Skeletal muscle cell (primary cell): ENCODE results near the gene MYOZ3.

Experiments used
- DNase-seq: peaks from one replicate; pipeline ENCODE4 v3.0.0-alpha.2; 2010; ENCODE audit warnings: low read depth
- H3K4me3 ChIP-seq: 2 replicates; pipeline ENCODE4 v1.5.1; 2011; ENCODE audit warnings: low read depth, mild to moderate bottlenecking, control low read depth, low read length, moderate library complexity

The MYOZ3 gene

DNA sequence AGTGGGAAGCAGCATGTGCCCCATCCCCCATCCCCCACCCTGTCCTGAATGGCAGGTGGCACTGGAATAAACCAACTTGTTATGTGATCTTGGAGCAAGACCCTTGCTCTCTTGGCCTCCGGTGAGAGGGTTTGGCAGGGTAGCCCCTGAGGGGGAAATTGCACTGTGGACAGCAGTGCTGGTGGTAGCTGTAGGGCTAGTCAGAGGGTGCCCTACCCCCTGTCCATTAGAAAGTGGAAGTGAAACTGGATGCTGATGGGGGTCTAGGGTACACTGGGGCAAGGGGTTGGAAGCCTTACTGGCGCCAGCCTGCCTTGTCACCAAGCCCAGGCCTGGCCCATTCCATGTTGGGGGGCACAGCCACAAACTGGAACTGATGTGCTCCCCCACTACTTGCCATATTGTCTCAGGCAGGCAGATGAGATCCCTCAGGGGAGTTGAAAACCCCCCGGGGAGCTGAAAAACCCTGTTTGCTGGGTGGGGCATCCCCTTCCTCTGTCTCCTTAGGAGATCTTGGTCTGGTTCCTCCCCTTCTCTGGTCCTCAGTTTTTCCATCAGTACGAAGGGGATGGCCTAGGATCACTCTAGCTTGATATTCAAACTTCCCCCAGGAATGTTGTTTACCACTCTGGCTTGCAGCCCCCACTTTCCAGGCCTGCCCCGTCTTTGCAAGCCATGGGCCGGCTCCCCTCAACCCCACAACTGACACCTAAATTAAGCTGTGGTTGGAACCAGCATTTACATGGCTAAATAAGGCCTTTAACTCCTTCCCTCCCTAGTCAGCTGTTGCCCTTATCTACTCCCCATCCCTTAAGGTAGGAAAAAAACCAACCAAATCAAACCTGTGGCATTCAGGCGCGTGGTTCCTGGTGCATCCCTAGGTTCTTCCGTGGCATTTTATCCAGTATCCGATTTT, 35.0 kb upstream of the MYOZ3 start:
- H3K4me3 ChIP-seq = no peak overlapping the region
- no peak for DNase-seq

GRCh38 chr5:150626853-150627276, 34.2 kb upstream of the MYOZ3 start:
- no peak overlapping the region for H3K4me3 ChIP-seq
- no peak for DNase-seq

- H3K4me3 ChIP-seq = no peak overlapping the region
- DNase-seq = no peak
Observed at GRCh38 chr5:150627731-150628545, 33.1 kb upstream of the MYOZ3 start.

- no peak overlapping the region for H3K4me3 ChIP-seq
- DNase-seq = no peak
Observed at GRCh38 chr5:150628936-150629485, 32.0 kb upstream of the MYOZ3 start.

- no peak for DNase-seq
- no peak overlapping the region for H3K4me3 ChIP-seq
Observed at GRCh38 chr5:150630016-150630415, 31.0 kb upstream of the MYOZ3 start.

DNA sequence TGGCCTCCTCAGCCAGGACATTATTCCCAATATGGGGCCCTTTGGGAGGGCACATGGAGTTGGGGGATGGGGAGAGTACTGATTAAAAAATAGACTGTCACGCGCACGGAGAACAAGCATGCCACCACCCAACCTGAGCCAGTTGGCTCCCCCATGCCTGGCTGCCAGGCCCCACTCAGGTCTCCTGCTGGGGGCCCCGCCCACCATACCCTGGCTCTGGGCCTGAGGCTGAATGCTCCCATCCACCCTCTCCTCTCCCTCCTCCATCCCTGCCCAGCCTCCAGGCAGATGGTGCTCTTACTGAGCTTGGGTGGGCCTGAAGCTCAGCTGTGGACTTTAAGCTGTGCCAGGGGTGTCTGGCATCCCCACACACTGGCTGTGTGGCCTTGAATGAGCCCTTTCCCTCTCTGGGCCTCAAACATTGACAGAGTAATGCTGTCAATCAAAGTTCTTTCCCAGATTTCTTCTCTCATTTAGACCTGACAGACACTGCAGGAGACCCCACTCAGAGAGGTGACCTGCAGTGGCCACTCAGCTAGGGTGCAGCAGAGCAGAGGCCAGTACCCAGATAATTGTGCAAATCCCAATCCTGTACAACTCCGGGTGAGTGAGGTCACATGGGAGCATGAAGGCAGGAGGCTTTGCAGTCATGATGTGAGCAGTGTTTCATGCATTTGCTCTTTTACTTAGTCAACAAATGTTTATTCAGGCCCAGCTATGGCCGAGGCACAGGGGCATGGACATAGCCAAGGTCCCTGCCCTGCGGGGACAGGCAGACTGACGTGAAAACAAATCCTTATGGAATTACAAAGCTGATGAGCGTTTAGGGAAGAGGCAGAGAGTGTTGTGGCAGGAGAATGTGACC, 30.4 kb upstream of the MYOZ3 start:
- no peak overlapping the region for H3K4me3 ChIP-seq
- DNase-seq = no peak

GRCh38 chr5:150631326-150631701, 29.7 kb upstream of the MYOZ3 start:
- no peak overlapping the region for H3K4me3 ChIP-seq
- no peak for DNase-seq

DNA sequence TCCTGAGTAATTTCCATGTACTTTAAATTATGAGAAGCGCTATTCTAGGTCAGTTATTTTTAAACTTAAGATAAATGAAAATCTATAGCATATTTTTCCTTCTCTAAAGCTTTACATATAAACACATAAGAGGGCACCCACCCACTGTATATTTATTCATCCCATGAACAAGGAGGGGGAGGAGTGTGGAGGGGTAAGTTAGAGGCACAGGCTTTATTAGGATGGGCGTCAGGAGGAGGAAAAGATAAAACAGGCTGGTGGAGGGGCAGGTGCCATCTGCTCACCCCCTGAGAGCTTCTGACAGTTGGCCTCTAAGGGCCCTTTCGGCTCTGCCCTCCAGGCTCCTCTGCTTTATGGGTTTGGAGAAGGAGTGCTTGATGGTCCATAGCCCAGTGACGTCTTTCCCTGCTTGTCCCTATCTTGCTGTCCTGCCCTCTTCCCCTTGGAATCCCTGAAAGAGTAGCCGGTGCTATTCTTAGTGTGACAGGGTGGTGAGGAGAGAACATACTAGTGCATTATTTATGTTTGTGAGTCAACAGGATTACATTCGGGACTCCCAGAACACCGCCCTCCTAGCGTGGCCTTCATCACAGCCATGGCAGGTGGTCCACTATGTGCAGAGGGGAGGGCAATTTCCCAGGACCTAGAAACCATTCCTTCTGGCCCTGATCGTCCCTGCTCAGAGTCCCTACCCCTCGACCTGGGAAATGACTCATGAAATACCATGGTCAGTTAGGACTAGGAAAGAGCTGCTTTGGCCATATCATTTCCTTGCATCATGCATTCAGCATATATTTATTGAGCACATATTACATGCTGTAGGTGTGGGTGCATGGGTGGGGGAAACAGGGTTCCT, 28.5 kb upstream of the MYOZ3 start:
- DNase-seq = peak; percentile 39
- no peak overlapping the region for H3K4me3 ChIP-seq

GRCh38 chr5:150633429-150633828, 27.6 kb upstream of the MYOZ3 start:
- DNase-seq = no peak

DNA sequence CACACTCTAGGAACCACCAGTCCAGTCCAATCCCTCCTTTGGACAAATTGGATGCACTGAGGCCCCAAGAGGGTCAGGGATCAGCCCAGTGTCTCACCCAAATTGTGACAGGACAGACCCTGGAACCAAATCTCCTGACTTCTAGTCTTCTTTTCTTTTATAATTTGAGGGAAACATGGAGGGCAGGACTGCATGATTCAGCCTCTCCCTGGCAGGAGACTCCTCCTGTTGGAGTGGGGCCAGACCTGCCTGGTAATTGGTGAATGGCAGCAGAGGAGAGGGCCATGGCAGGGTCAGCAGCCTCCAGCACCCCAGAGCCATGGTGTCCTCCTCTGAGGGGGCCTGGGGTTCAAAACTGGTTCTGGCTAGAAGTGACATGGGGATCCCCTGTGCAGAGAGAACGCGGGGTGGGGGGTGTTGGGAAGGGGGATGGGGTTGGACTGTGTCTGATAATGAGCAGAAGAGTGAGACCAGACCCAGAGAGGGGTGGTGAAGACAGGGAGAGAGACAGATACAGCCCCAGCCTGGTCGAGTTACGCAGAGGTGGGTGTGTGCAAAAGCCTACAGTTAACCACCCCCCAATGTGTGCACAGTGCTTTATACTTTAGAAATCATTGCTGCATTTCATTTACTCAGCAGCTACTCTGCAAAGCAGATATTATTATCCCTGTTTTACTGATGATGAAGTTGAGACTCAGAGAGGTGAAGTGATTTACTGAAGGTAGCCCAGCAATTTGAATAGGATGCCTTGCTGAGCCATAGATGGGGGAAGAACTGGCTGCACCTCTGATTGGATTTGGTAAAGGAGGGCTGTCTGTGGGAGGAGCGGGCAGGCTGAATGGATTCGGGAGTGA, 24.4 kb upstream of the MYOZ3 start:
- H3K4me3 ChIP-seq = no peak overlapping the region
- DNase-seq = no peak

More at GRCh38 chr5:150633429-150633828, 27.6 kb upstream of the MYOZ3 start:
- H3K4me3 ChIP-seq = no peak overlapping the region

DNA sequence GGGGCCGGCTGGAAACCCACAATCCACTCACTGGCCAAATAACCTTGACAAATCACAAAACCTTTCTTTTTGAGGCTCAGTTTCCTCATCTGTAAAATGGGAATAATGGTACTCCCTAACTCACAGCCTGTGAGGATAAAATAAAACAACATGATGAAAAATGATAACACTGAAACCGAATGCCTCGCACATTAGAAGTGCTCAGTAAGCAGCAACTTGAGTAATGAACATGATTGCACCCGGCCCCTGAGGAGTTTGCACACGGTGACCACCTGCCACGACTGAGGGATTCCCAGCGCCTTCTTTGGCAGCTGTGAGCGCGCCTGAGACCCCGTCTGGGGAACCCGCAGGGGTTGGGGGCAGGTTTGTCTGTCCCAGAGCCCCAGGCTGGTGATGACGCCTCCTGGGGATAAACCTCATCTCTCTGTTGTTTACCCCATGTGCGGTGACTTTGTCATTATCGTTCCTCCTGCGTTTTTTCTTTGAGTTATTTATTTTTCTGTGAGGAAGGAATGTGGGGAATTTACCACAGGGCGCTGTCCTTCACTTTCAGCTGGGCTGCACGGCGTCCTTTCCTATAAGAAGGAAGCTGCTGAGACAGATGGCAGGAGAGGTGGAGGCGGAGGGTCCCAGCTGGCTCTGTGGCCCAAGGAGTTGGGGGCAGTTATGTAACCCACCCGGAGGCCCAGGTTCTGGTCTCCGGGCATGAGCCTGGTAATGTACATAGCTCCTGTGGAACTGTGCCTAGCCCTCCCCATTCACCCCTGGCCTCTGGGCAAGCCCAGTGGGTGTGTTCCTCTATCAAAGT, 23.6 kb upstream of the MYOZ3 start:
- peak; percentile 54 for DNase-seq
- H3K4me3 ChIP-seq = no peak overlapping the region

DNA sequence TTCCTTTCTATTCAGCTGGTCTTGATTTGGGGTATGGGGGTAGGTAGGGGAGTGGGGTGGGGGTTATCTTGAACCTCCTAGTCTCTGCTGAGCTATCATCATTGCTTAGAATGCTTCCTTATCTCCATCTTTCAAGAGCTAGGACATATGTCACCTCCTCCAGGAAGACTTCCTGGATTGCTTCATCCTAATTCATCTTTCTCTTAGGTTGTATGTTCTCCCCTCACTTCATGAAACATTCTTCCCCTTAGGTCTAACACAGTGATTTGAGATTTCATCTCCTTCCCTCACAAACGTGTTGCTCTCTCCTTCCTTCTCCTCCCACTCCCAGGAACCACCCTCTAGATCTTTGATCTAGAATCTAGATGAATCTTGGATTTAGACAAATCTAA, 23.0 kb upstream of the MYOZ3 start:
- H3K4me3 ChIP-seq = no peak overlapping the region
- no peak for DNase-seq

- DNase-seq = no peak
Observed at GRCh38 chr5:150638488-150639376, 22.3 kb upstream of the MYOZ3 start.

GRCh38 chr5:150639377-150639692, 21.7 kb upstream of the MYOZ3 start:
- DNase-seq = no peak
- no peak overlapping the region for H3K4me3 ChIP-seq

More at GRCh38 chr5:150638488-150639376, 22.3 kb upstream of the MYOZ3 start:
- H3K4me3 ChIP-seq = no peak overlapping the region

DNA sequence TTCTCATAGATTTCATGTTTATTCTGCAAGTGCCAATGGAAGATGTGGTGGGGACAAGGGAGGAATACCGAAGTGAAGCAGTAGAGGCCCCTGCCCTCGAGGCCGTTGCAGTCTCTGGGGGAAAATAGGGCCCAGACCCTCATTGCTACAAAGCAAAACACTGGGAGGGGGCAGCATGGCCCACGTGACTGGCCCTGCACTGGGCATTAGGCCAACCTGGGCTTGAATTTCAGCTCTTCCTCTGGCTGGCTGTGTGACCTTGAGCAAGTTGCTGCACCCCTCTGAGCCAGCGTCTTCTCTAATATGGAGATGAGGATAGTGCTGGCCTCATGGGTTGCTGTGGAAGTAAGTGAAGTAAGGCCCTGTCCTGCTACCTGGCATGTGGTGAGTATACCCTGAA, 21.3 kb upstream of the MYOZ3 start:
- no peak overlapping the region for H3K4me3 ChIP-seq

More for the DNA sequence above, 21.3 kb upstream of the MYOZ3 start:
- DNase-seq = no peak
